ENCODE measurements around the gene GNG8. TPM values are rescaled to one million over a fixed set of nuclear protein-coding genes. Genes with fewer than 3 reads are reported as not detected.
"Not testable (repeated sequence)": the region's sequence is repeated elsewhere in the genome, so short reads cannot be mapped to it uniquely, and the experiment has no call there.

GNG8 gene
- total RNA-seq, 1 experiment from 2014 or later, result not detected

DNA sequence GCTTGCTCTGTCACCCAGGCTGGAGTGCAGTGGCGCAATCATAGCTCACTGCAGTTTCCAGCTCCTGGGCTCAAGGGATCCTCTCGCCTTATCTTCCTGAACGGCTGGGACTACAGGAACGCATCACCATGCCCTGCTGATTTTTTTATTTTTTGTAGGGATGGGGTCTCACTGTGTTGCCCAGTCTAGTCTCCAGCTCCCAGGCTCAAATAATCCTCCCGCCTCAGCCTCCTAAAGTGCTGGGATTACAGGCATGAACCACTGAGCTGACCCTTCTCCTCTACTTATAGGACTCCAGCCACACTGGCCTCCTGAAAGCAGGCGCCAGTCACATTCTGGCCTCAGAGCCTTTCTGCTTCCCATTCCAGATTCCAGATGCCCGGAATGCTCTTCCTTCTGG is 14.4 kb upstream of the GNG8 start:
- H3K27me3 ChIP-seq, result no peaks in the 10 kb centered on the region; the same call in 1 of the 2 replicates
- no peaks in the 10 kb centered on the region for H3K36me3 ChIP-seq
- DNase-seq, result no peak
- H3K4me3 ChIP-seq, result no peak overlapping the region
- peaks cover 4% of the 10 kb centered on the region for H3K9me3 ChIP-seq

DNA sequence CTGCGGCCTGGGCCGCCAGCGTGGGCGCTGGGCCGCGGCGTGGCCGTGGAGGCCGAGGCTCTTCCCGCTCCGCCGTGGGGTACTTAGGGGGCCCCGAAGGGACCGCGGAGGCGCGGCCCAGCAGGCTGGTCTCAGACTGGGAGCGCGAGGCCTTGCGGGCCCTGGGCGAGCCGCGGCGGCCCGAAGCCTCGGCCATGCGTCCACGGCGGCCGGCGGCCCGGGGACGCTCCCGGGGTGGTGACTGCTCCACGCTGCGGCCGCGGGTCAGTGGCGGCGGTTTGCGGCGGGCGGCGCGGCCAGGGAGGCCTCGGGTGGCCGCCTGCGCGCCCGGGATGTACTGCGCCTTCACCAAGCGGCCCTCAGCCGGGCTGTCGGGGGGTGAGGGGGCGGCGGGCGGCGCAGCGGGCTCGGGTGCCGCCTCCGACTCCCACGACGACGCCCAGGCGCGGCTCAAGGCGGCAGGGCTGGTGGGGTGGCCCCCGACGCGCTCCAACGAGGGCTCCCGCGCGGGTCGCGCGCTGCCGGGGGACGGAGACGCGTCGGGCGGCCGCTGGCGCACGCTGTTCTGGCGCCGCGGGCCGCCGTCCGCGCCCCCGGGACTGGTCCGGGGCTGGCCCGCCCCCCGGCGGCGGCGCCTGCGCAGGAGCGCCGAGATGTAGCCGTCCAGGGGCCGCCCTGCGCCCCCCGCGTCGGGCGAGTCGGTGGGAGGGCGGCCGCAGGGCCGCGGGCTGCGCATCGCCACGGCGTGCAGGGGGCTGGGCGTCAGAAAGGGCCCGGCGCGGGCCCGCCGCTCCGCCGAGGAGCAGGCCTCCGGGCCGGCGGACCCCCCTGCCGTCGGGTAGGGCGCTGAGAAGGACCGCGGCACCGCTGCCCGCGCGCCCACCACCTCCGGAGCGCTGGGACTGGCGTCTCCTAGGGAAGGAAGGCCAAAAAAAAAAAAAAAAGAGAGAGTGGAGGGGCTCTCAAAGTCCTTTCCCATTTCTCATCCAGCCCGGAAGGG is 13.3 kb upstream of the GNG8 start:
- Histone ChIP-seq H3K36me3 (no peaks in the 10 kb centered on the region), H3K27me3 (no peaks in the 10 kb centered on the region; the same call in 1 of the 2 replicates), H3K9me3 (peaks cover 4% of the 10 kb centered on the region), H3K4me3 (no peak overlapping the region)
- no peak for DNase-seq

DNA sequence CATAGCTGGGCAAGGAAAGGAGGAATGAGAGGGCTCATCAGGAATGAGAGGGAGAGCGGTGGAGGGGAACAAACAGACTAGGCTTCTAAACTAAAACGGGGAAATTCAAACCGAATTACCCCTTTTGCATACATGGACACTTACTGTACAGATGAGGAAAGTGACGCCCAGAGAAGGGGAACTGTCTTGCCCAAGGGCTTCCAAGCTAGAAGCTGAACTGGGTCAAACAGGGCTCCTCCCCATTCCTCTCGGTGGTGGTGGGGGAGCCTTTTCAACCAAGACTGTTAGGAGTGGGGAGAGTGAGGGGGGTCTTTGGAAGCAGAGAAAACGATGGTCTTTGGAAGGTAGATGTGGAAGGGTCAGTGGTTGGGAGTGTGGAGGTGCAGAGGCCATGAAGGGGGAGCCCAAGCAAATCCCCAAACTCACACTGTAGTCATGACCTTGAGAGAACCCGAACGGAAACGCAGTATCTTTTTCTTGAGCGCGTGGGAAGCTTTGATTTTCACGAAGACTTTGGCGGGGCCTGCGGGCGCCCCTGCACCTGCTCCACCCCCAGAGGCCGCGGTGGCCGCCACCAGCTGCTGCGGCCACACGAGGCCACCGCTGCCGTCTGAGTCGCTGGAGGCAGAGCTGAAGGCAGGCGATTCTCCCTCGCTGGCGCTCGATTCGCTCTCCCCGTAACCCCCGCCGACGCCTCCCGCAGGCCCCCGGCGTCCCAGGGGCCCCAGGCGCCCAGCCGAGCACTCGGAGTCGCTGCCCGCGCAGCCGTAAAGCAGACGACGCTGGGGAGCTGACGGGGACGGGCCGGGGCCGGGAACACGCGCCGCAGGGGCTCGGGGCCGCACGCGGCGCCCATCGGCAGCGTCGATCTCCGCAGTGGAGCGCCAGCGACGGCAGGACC is 12.3 kb upstream of the GNG8 start:
- Histone ChIP-seq H3K9me3 (peaks cover 4% of the 10 kb centered on the region), H3K36me3 (no peaks in the 10 kb centered on the region), H3K4me3 (no peak overlapping the region), H3K27me3 (no peaks in the 10 kb centered on the region; the same call in 1 of the 2 replicates)
- DNase-seq, result no peak

DNA sequence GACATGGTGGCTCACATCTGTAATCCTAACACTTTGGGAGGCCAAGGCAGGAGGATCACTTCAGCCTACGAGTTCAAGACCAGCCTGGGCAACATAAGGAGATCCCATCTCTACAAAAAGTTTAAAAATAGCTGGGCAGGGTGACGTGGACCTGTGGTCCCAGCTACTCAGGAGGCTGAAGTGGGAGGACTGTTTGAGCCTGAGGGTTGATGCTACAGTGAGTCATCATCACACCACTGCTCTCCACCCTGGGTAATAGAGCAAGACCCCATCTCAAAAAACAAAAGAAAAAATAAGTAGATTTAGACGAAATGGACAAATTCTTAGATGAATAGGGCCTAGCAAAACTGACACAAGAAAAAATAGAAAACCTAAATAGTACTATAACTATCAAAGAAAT is 10.4 kb upstream of the GNG8 start:
- Histone ChIP-seq H3K9me3 (peaks cover 4% of the 10 kb centered on the region), H3K27me3 (no peaks in the 10 kb centered on the region; the same call in 1 of the 2 replicates), H3K4me3 (no peak overlapping the region), H3K36me3 (no peaks in the 10 kb centered on the region)
- DNase-seq, result no peak

DNA sequence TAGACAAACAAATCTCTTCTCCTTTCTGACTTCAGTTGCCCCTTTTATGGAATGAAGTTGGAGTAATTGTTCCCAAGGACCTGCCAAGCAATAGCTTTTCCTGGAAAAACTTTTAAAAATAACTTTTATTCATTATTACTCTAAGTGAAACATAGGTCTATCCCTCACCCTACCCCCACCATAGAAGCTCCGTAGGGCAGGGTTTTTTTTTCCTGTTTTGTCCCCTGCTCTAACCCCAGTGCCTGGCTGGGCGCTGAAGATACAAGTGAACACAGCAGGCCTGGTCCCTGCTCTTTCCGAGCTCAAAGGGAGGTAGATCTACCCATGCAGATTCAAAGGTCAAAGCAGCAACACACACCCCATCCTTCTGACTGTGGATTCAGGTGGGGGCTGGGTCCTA is 8.7 kb upstream of the GNG8 start:
- H3K27me3 ChIP-seq, result peaks cover 3% of the 10 kb centered on the region
- no peak overlapping the region for H3K4me3 ChIP-seq
- no peaks in the 10 kb centered on the region for H3K36me3 ChIP-seq
- DNase-seq, result no peak
- peaks cover 4% of the 10 kb centered on the region for H3K9me3 ChIP-seq

DNA sequence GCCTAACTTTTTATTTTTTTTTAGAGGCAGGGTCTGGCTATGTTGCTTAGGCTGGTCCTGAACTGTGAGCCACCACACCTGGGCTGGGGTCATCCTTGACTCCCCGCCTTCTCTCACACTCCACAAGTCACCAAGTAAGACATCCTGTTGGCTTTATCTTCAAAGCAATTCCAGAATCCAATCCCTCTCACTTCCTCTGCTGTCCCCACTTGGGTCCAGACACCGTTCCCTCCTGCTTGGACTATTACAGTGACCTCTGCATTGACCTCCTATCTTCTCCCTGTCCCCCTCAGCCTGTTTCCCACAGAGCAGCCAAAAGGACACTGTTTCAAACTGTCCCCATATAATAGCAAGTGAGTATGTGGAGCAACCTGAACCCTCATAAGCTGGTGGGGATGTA is 4.7 kb upstream of the GNG8 start:
- no peak for DNase-seq
- no peaks in the 10 kb centered on the region for H3K36me3 ChIP-seq
- no peak overlapping the region for H3K4me3 ChIP-seq
- H3K9me3 ChIP-seq, result no peaks in the 10 kb centered on the region
- H3K27me3 ChIP-seq, result peaks cover 9% of the 10 kb centered on the region

DNA sequence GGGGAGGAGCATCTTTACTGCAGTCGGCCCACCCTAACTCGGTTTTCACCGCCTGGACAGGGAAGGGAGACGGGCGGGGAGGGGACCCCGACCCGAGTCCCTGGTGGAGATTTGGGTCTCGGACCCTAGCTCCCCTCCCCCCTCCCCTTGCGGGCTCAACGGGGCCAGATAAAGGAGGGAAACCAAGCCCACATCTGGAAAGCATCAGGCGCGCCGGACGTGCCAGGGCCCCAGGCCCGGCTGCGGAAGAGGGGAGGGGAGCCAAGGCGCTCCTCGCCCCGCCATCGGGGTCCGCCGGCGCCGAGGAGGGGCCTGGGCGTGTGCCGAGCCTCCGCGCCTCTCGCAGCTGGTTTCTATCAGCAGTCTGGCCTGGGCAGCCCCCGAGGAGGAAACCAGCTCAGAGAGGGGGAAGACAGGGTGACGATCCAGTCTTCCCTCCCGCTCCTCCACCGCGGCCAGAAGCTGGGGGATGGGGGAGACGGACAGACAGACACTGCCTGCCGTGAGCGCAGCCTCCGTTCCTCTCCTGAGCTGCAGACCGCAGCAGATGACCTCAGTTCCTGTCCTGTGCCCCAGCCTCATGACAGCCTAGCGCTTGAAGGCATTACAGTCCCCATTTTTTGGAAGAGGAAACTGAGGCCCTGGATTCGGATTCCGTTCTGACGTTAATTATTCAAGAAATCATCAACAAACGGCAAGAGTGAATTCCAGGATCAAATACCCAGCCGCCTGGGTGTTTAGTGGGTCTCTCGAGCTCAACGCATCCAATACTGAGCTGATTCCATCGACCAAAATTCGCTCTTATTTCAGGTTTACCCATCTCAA is 3.6 kb upstream of the GNG8 start:
- Histone ChIP-seq H3K36me3 (no peaks in the 10 kb centered on the region), H3K9me3 (no peaks in the 10 kb centered on the region), H3K4me3 (peak overlapping the region; percentile 40), H3K27me3 (peaks cover 14% of the 10 kb centered on the region)
- DNase-seq, result peak; percentile 60

DNA sequence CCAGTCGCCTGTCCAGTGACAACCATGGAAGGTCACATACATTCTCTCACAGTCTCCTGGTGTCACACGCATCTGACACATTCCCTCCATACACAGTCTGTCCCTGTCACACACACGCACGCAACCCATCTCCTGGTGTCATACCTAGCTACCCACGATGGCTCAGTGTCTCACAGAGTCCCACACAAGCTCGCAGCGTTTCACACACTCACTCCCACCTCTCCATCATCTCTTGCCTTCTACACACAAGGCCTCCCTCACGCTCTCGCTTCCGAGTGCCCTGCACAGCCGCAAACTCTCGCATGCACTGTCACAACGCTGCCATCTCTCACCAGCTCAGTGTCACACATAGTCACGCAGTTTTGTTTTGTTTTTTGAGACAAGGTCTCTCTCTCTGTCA is 1.2 kb upstream of the GNG8 start:
- no peaks in the 10 kb centered on the region for H3K36me3 ChIP-seq
- H3K27me3 ChIP-seq, result peaks cover 16% of the 10 kb centered on the region
- H3K4me3 ChIP-seq, result no peak overlapping the region
- no peak for DNase-seq
- H3K9me3 ChIP-seq, result no peaks in the 10 kb centered on the region

DNA sequence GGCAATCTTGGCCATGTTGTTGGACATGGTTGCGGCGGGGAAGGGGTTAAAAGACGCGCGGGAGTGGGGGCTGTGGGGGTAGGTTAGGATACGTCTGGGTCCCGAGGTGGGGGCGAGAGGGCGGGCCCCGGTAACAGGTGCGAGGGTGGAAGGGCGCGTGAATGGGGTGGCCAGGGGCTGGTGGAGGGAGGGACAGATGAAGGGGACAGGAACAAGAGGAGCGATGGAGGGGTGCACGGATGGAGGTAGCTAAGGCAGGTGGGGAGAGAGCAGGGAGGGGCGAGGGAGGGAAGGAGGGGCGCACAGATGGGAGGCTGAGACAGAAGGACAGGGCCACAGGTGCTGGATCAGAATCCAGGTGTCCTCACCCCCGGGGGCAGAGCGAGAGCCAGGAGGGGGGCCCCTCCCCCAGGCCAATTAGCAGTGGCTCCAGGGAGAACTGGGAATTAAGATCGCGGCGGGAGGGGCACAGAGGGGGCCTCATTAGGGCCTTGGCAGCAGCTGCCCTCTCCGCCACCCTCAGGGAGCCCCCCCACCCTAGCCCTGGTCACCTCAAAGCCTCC is 1.3 kb downstream of the GNG8 start:
- Histone ChIP-seq H3K9me3 (no peaks in the 10 kb centered on the region), H3K27me3 (peaks cover 13% of the 10 kb centered on the region), H3K4me3 (no peak overlapping the region), H3K36me3 (no peaks in the 10 kb centered on the region)
- no peak for DNase-seq

DNA sequence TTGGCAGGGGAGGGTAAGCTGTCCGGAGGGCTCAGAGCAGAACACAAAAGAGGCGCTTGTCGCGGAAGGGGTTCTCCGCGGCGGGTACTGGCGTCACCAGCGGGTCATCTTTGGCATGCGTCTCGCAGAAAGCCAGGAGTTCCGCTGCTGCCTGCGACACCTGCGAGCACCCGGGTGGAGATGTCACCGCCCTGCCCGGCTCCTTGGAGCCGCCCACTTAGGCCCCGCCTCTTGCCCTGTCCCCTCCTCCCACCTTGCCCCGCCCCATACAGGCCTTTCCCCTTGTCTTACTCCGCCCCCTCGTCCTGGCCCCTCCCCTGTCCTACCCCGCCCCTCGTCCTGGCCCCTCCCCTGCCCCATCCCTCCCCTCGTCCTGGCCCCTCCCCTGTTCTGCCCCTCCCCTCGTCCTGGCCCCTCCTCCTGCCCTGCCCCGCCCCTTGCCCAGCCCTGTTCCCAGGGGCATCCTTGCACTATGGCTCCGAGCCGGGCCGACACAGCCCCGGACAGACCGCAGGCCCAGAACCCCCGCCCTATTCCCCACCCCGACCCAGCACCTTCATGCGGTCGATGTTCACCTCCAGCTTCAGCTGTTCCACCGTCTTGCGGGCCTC is 1.9 kb downstream of the GNG8 start:
- Histone ChIP-seq H3K4me3 (no peak overlapping the region), H3K9me3 (no peaks in the 10 kb centered on the region), H3K36me3 (no peaks in the 10 kb centered on the region), H3K27me3 (peaks cover 11% of the 10 kb centered on the region)
- DNase-seq, result peak; percentile 59

DNA sequence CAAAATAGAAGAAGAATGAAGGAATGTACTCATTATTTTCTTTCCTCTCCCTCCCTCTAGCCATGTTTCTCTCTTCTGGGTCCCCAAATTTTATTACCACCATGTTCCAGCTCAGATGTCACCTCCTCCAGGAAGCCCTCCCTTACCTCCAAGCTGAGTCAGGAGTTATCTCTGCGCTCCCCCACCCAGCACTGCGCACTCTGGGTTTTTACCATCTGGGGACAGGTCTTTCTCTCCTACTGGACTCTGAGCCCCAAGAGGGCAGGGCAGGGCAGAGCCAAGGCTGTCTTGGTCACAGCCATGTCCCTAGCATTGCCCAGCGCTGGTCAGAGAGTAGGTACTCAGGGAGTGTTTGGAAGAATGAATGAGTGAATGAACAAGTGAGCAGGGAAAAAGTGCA is 2.9 kb downstream of the GNG8 start:
- no peak for DNase-seq
- Histone ChIP-seq H3K27me3 (peaks cover 10% of the 10 kb centered on the region), H3K9me3 (no peaks in the 10 kb centered on the region), H3K4me3 (no peak overlapping the region), H3K36me3 (no peaks in the 10 kb centered on the region)

DNA sequence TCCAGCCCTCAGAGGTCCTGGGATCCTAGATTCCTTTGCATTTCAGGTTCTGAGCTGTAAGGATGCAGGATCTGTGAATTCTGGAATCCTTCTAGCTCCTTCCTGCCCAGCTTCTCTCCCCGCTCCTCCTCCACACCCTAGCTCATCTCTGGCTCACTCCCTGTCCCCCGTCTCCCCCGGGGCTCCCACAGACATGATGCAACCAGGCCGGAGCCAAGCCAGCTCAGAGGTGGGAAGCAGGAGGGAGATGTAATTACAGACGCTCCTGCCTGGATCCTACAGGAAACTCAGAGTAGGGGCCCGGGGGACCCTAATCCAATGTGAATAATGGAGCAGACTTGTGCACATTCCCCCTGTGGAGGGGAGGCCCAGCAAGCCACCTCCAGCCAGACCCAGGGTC is 4.5 kb downstream of the GNG8 start:
- no peak for DNase-seq
- Histone ChIP-seq H3K27me3 (peaks cover 7% of the 10 kb centered on the region), H3K4me3 (no peak overlapping the region), H3K9me3 (no peaks in the 10 kb centered on the region), H3K36me3 (no peaks in the 10 kb centered on the region)

DNA sequence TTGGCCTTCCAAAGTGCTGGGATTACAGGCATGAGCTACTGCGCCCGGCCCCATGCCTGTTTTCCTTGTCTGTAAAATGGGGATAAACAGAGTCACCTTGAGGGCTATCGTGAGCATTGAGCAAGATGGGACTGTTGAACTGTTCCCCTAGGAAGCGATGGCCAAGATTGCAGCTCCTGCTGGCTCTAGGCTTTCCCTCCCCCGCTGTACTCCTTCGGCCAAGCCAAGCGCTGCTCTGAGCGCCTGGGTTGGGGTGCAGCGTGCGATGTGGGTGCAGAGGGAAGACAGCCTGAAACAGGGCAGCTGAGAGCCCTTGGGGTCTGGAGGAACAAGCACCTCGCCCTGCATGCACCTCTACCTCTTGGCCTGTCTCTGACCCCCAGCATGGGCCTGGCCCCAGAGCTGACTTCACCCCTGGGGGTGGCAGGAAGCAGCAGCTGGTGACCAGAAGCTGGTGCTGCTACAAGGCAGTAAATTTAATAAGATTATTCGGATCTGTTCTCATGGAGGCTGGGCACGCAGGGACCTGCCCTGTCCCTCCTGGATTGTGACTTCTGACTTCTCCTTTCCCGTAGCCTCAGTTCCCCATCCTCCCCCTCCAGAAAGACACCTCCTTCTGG is 5.3 kb downstream of the GNG8 start:
- peaks cover 7% of the 10 kb centered on the region for H3K27me3 ChIP-seq
- no peak for DNase-seq
- H3K9me3 ChIP-seq, result no peaks in the 10 kb centered on the region
- no peaks in the 10 kb centered on the region for H3K36me3 ChIP-seq
- no peak overlapping the region for H3K4me3 ChIP-seq

DNA sequence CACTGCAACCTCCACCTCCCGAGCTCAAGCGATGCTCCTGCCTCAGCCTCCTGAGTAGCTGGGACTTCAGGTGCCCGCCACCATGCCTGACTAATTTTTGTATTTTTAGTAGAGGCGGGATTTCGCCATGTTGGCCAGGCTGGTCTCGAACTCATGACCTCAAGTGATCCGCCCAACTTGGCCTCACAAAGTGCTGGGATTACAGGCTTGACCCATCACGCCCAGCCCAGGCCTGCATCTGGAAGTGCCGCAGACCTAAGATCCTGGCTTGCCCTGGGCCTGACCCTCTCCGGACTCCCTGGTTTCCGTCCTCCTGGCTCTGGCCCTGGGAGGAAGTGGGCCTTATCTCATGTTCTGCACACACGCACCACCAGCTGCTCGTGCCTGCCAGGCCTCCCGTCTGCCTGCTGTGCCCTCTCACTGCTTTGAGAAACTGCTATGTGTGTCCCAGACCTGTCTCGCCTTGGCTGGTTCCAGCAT is 6.4 kb downstream of the GNG8 start:
- H3K9me3 ChIP-seq, result no peaks in the 10 kb centered on the region
- H3K4me3 ChIP-seq, result no peak overlapping the region
- no peaks in the 10 kb centered on the region for H3K36me3 ChIP-seq
- no peak for DNase-seq
- H3K27me3 ChIP-seq, result peaks cover 2% of the 10 kb centered on the region; the same call in 1 of the 2 replicates

DNA sequence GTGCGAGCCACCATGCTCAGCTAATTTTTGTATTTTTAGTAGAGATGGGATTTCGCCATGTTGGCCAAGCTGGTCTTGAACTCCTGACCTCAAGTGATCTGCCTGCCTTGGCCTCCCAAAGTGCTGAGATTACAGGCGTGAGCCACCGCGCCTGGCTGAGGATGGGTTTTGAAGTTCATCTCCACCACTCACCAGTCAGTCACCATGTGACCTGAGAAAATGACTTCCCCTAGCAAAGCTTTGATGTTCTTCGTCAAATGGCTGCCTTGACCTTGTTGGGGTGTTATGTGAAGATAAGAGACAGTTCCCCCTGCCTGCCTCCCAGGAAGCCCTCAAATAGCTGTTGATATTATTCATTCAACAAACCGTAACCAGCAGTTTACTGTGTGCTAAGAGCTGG is 7.0 kb downstream of the GNG8 start:
- H3K36me3 ChIP-seq, H3K9me3 ChIP-seq, H3K4me3 ChIP-seq, DNase-seq, H3K27me3 ChIP-seq: not testable (repeated sequence)

All from MG63 (cell line).